GM12874 (cell line): ENCODE measurements around the gene MYPOP.

Source experiments
- CTCF ChIP-seq: IDR thresholded peaks from 2 replicates; pipeline ENCODE4 v1.5.1; 2011; ENCODE audit warnings: low read depth, mild to moderate bottlenecking, control low read depth, low read length, moderate library complexity; ENCODE audit not compliant: insufficient read depth

Gene MYPOP

DNA sequence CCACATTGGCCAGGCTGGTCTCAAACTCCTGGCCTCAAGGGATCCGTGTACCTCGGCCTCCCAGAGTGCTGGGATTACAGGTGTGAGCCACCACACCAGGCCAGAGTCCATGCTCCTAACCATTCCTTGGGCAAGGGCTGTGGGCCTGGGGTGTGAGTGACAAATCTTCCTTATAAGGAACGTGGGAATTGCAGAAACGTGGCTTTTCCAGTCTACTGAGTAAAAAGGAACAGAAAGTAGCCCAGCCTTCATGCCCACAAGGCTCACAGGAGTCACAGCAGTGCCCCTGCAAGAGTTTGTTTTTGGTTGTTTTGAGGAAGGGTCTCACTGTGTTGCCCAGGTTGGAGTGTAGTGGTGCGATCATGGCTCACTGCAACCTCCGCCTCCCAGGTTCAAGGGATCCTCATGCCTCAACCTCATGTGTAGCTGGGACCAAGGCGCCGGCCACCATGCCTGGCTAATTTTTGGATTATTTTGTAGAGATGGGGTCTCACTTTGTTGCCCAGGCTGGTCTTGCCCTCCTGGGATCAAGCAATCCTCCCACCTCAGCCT lies 5.1 kb downstream of the MYPOP start:
- no peak for TF ChIP-seq CTCF

GRCh38 chr19:45895519-45895972 lies 6.9 kb downstream of the MYPOP start:
- no peak for TF ChIP-seq CTCF

GRCh38 chr19:45890877-45891276 lies 11.5 kb downstream of the MYPOP start:
- TF ChIP-seq CTCF = no peak

DNA sequence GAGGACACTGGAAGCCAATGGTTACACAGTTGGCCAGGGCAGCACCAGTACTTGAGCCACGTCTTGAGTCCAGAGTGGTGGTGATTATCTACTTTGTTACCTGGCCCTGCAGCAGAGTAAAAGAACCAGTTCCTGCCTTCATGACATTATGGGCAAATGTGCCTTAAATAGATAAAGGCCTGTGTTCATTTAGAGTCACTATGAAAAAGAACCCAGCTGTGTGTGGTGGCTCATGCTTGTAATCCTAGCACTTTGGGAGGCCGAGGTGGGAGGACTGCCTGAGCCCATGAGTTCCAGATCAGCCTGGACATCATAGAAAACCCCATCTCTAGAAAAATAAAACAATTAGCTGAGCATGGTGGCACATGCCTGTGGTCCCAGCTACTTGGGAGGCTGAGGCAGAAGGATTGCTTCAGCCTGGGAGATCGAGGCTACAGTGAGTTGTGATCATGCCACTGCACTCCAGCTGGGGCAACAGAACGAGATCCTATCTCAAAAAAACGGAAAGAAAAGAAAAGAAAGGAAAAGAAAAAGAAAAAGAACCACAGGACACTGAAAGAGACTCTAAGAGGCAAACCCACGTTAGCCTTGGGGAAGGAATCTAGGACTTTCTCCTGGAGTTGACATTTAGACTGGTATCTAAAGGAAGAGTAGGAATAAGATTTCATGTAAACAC lies 13.1 kb downstream of the MYPOP start:
- no peak for TF ChIP-seq CTCF

GRCh38 chr19:45887200-45887710 lies 15.2 kb downstream of the MYPOP start:
- TF ChIP-seq CTCF = no peak

- no peak for TF ChIP-seq CTCF
Observed at GRCh38 chr19:45886427-45887199, 15.8 kb downstream of the MYPOP start.
